Heart left ventricle (tissue), 16 donors: ENCODE measurements around the gene SERPINH1. TPM values are rescaled to one million over a fixed set of nuclear protein-coding genes. Genes with fewer than 3 reads are reported as not detected.

Source experiments
- ATAC-seq, 4 donors: fragments of 200-7000 bp; cut with Tn5 transposase; one replicate each; pipeline ENCODE4 v1.9.1; 2020 to 2022; ENCODE audit warnings: moderate library complexity in 4 of 4, mild to moderate bottlenecking in 3 of 4, moderate number of reproducible peaks in 1 of 4
- DNase-seq, 5 donors: peaks; one replicate each; pipeline ENCODE4 v3.0.0-alpha.2; 2020
- H3K27ac ChIP-seq, 12 donors: fragments of 200-600 bp; sonication (generic) in 4 of 12; one replicate each; pipeline versions ENCODE4 v1.5.0 to v1.8.0; 2016 to 2022; ENCODE audit warnings: mild to moderate bottlenecking in 2 of 12
- H3K27me3 ChIP-seq, 9 donors: fragments of 200-600 bp; sonication (generic) in 2 of 9; one replicate each; pipeline versions ENCODE4 v1.5.1 to v1.8.0; 2016 to 2022; ENCODE audit warnings: mild to moderate bottlenecking in 3 of 9
- H3K36me3 ChIP-seq, 9 donors: fragments of 200-600 bp; sonication (generic) in 2 of 9; one replicate each; pipeline versions ENCODE4 v1.5.0 to v1.8.0; 2018 to 2022; ENCODE audit warnings: mild to moderate bottlenecking in 2 of 9
- H3K4me1 ChIP-seq, 12 donors: fragments of 200-600 bp; sonication (generic) in 4 of 12; one replicate each; pipeline versions ENCODE4 v1.5.0 to v1.8.0; 2016 to 2022; ENCODE audit warnings: mild to moderate bottlenecking in 3 of 12
- H3K4me3 ChIP-seq, 12 donors: fragments of 200-600 bp; sonication (generic) in 4 of 12; one replicate each; pipeline versions ENCODE4 v1.5.0 to v1.8.0; 2017 to 2022; ENCODE audit warnings: mild to moderate bottlenecking in 9 of 12, moderate library complexity in 4 of 12
- H3K9me3 ChIP-seq, 12 donors: fragments of 200-600 bp; sonication (generic) in 4 of 12; one replicate each; pipeline versions ENCODE4 v1.5.0 to v1.8.0; 2016 to 2022; ENCODE audit warnings: mild to moderate bottlenecking in 1 of 12
- POLR2A ChIP-seq, 2 donors: fragments of 450-650 bp; IDR thresholded peaks; one replicate each; pipeline ENCODE4 v1.6.1; 2017; ENCODE audit warnings: antibody characterized with exemption in 2 of 2, mild to moderate bottlenecking in 2 of 2, moderate library complexity in 2 of 2
- WGBS, 4 donors: extraction: QIAGEN DNeasy Blood & Tissue Kit in 2 of 4; methylation state at CpG; one replicate each; pipeline versions ENCODE4 v1.1.5 to v1.1.7; 2013 to 2018; 5-methylcytosine and 5-hydroxymethylcytosine counted together
- intact Hi-C, 10 donors: fragments of 100-400 bp; cut with DNase I; formaldehyde crosslinking; loops; one replicate each; pipeline versions ENCODE4 v1.11.1 to v1.14.2; 2022
- polyA plus RNA-seq, 2 donors: library from polyadenylated mRNA; stranded (reverse); fragments of 200-250 nt; gene quantifications; one replicate each; pipeline ENCODE4 v1.2.3, GENCODE V29; 2013
- total RNA-seq, 9 donors: library from RNA; depleted of rRNA in 2 of 9; stranded (reverse); fragments of >200 nt in 2 of 9; fragmentation: NEBNext Ultra II Directional in 3 of 9; extraction: Animal tissue kit (Norgen Biotek cat#: 25700) in 3 of 9; gene quantifications; one replicate each; pipeline versions ENCODE4 v1.1.0 to v1.2.4, GENCODE V29; 2016 to 2023
- TF ChIP-seq, protein P1 (sequence below), 12 donors: fragments of 200-600 bp; sonication (generic) in 4 of 12; IDR thresholded peaks; one replicate each; pipeline versions ENCODE4 v1.5.0 to v1.8.0; 2018 to 2022; ENCODE audit warnings: antibody characterized with exemption in 12 of 12, mild to moderate bottlenecking in 5 of 12
- donor health status: ischemic (EF 13 %, LVEDD 7.1; RV severe dilation, severe dysfunction).
- donor health status: healthy with polysubstance abuse.
- donor health status: DM: no; HTN: yes; CAD: no.
- donor health status: DM: no; HTN: no; CAD: no.
- donor health status: ischemic (EF 25% LVEDD 6.9; RV normal size, moderate dysfunction).
- donor health status: ischemic (EF 25% LVEDD 5.7; RV mildly dilated, moderate dysfunction).
- donor health status: healthy.
- donor health status: DM: yes; HTN: yes; CAD: no.
- donor health status: ischemic (EF 35%, LVEDD 5.7; RV mildly dilated, moderate dysfunction).
- donor health status: nonischemic (EF 11% LVEDD 7.7; RV severe dilation, severe dysfunction).
- donor health status: DM: yes; HTN: yes; CAD: no.
- donor health status: PGD.
- donor health status: ischemic (EF 29% LVEDD 5.4; RV normal size, mild dysfunction).
- donor health status: nonischemic (EF 23%, LVEDD 6.1; RV moderate dilation, normal function).

The SERPINH1 gene
- total and polyA plus RNA-seq, 11 donors, result 32.5 to 211 (median 71.8) TPM

DNA sequence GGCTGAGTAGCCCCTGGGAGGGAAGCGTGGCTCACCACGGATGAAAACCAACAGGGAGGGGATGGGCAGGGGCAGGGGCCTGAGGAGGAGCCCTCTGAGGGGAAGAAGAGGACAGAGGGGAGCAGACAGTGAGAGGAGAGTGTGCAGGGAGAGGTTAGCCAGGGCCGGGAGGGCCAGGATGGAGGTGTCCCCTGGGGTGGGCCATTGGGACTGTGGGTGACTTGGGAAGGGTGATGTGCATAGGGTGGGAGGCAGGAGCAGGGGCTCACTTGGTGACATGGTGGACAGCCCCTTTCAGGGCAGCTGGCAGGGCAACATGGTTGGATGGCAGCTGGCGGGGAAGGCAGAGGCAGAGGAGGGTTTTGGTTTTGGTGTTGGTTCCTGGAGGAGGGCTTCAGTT, 30.7 kb upstream of the SERPINH1 start:
- no peaks in the 10 kb centered on the region for H3K27me3 ChIP-seq
- ATAC-seq, result no peak
- no peak for TF ChIP-seq POLR2A (IDR thresholded peaks at IDR 0.05)
- TF ChIP-seq, protein P1, sequence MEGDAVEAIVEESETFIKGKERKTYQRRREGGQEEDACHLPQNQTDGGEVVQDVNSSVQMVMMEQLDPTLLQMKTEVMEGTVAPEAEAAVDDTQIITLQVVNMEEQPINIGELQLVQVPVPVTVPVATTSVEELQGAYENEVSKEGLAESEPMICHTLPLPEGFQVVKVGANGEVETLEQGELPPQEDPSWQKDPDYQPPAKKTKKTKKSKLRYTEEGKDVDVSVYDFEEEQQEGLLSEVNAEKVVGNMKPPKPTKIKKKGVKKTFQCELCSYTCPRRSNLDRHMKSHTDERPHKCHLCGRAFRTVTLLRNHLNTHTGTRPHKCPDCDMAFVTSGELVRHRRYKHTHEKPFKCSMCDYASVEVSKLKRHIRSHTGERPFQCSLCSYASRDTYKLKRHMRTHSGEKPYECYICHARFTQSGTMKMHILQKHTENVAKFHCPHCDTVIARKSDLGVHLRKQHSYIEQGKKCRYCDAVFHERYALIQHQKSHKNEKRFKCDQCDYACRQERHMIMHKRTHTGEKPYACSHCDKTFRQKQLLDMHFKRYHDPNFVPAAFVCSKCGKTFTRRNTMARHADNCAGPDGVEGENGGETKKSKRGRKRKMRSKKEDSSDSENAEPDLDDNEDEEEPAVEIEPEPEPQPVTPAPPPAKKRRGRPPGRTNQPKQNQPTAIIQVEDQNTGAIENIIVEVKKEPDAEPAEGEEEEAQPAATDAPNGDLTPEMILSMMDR (IDR thresholded peaks at IDR 0.05), result no peak
- H3K27ac ChIP-seq, result no peak overlapping the region
- no peak overlapping the region for H3K4me3 ChIP-seq
- DNase-seq, result no peak
- no peaks in the 10 kb centered on the region for H3K36me3 ChIP-seq
- no peaks in the 10 kb centered on the region for H3K9me3 ChIP-seq
- H3K4me1 ChIP-seq, result peaks cover 0 to 17% (median 8%) of the 10 kb centered on the region in 12 donors
- 74 to 80% (median 76%) methylated on average over 4 of the region's 4 CpGs for WGBS, 4 donors
- intact Hi-C loops, result loop anchor here in 8 of 10 donors (2.0 to 10.0 kb wide), 7 partner anchors 87 to 249 kb away; partner anchors contain the start of gene RPS3 (in 2 of the 8)

DNA sequence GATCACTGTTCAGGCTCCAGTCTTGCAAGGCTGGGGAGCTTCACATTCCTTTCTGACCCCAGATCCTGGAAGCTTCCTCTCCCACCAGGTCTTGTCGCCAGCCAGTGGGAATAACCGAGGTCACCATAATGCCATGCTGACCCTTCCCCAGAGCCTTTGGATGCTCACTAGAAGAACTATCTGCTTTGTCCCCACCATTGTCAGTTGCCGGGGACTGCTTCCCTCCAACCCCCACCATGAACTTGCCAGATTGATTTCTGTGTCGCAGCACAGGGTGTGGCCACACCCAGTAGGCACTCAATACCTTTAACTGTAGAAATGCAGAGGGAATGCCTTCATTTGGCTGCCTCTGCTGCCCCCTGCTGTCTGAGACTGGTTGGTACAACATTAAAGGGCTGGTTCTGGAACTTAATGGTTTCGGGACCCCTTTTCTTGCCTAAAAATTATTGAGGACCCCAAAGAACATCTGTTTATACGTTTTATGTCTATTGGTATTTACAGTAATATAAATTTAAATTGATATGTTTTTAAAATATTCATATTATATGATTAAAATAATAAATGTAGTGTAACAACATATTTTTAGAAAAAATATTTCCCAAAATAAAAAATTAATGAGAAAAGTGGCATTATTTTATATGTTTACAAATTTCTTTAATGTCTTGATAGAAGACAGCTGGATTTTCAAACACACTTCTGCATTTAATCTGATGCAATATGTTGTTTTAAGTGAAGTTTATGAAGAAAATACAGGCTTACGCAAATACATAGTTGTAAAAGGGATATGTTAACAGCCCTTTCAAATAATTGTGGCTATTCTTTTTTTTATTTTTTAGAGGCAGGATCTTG, 29.6 kb upstream of the SERPINH1 start:
- 42 to 46% (median 44%) methylated on average over 7 of the region's 7 CpGs for WGBS, 4 donors
- DNase-seq (peak in 4 of 5 donors; percentile 54 to 77 (median 62)), ATAC-seq (peak; percentile 28 to 58 (median 56))
- Histone ChIP-seq H3K9me3 (no peaks in the 10 kb centered on the region), H3K4me3 (no peak overlapping the region), H3K36me3 (no peaks in the 10 kb centered on the region), H3K27me3 (no peaks in the 10 kb centered on the region), H3K4me1 (peaks cover 0 to 23% (median 7%) of the 10 kb centered on the region in 12 donors), H3K27ac (no peak overlapping the region)
- no peak for TF ChIP-seq POLR2A (IDR thresholded peaks at IDR 0.05)
- TF ChIP-seq, protein P1 (IDR thresholded peaks at IDR 0.05), result peak; percentile 83 to 98 (median 90)
- intact Hi-C loops, result loop anchor here (1.0 to 10.0 kb wide), 10 partner anchors 87 to 250 kb away; partner anchors contain the start of gene RPS3 (in 2 of the 10)

- no peaks in the 10 kb centered on the region for H3K36me3 ChIP-seq
- no peak for ATAC-seq
Measured at GRCh38 chr11:75533896-75534258, 28.2 kb upstream of the SERPINH1 start.

More at GRCh38 chr11:75533896-75534258, 28.2 kb upstream of the SERPINH1 start:
- intact Hi-C loops, result loop anchor here in 9 of 10 donors (2.0 to 10.0 kb wide), 8 partner anchors 89 to 252 kb away; partner anchors contain the start of gene RPS3 (in 2 of the 9)
- no peak overlapping the region for H3K4me3 ChIP-seq
- WGBS, 4 donors, result 80 to 87% (median 84%) methylated on average over 1 of the region's 1 CpG
- H3K4me1 ChIP-seq, result peaks cover 0 to 28% (median 7%) of the 10 kb centered on the region in 12 donors
- TF ChIP-seq, protein P1 (IDR thresholded peaks at IDR 0.05), result no peak
- TF ChIP-seq POLR2A (IDR thresholded peaks at IDR 0.05), result no peak
- no peak overlapping the region for H3K27ac ChIP-seq
- no peaks in the 10 kb centered on the region for H3K9me3 ChIP-seq
- H3K27me3 ChIP-seq, result no peaks in the 10 kb centered on the region
- DNase-seq, result no peak
